HG02763 (cell line): ENCODE results near the gene SRA1.

Experiments
- ATAC-seq: cut with Tn5 transposase; IDR thresholded peaks from one replicate; pipeline ENCODE4 v1.9.1; 2021; ENCODE audit warnings: mild to moderate bottlenecking, moderate library complexity; ENCODE audit not compliant: unreplicated experiment

The SRA1 gene

GRCh38 chr5:140551872-140552271 is 5.4 kb downstream of the SRA1 start:
- ATAC-seq: no peak

GRCh38 chr5:140550147-140551079 is 6.9 kb downstream of the SRA1 start:
- no peak for ATAC-seq

DNA sequence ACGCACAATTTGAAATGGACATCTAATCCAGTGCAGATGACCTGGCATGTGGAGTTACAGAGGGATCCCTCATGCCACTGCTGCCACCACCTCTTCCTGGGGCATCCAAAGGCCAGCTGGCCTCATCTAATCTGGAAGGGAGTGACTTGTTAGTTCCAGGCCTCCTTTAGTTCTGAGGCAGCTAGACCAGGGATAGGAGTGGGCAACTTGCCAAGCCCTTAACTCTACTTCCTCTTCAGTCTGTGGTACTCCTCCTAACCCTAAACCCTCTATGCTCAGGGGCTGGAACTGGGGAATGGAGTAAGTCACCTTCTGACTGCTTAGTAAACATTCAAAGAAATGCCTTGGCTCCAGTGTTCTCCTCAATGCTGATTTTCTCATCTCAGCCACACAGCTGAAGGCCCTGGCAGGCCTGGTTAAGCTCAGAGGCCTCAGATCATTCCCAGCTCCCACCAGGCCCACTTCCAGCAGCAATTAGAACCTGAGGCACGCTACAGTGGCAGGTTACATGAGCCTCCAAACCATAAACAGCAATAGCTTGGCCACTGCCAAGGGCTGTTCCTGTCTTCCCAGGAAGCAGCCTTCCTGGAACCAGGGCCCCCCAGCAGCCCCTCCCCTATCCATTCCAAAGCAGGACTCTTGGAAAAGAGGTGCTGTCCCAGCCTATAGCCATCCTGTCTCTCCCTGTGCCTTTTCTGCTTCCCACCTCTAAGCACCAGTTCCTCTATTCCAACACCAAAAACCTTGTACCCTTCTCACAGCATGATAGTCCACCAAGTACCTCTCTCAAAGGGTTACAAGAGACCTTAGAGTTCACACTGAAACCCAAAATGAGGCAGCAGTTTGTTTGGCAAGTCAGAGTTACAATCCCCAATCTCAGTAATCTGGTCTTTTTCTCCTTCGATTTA is 7.8 kb downstream of the SRA1 start:
- ATAC-seq: no peak

DNA sequence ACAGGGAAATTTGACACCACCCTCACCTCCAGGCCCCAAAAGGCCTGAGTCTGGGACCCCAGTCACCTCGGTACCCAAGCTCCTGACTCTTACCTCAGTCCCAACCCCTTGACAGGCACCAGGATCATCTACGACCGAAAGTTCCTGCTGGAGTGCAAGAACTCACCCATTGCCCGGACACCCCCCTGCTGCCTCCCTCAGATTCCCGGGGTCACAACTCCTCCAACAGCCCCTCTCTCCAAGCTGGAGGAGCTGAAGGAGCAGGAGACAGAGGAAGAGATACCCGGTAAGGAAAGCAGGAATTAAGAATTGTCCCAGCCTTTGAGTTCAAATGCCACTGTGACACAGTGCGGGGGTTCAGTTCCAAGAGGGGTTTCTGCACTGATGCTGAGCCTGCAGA is 8.5 kb downstream of the SRA1 start:
- no peak for ATAC-seq

GRCh38 chr5:140548300-140548688 is 9.0 kb downstream of the SRA1 start:
- ATAC-seq: no peak

GRCh38 chr5:140547508-140548299 is 9.6 kb downstream of the SRA1 start, which contains the start of gene EIF4EBP3:
Gene EIF4EBP3 (plus strand): TSS chr5:140547662. CDS start chr5:140547738, 76 bp downstream.
- peak; percentile 98 for ATAC-seq

- no peak for ATAC-seq
Measured at GRCh38 chr5:140546851-140547507, 10.3 kb downstream of the SRA1 start.

GRCh38 chr5:140545606-140546005 is 11.7 kb downstream of the SRA1 start:
- ATAC-seq: no peak

- no peak for ATAC-seq
Measured at GRCh38 chr5:140544986-140545385, 12.3 kb downstream of the SRA1 start.

- ATAC-seq: no peak
Measured at GRCh38 chr5:140542972-140543371, 14.3 kb downstream of the SRA1 start.

DNA sequence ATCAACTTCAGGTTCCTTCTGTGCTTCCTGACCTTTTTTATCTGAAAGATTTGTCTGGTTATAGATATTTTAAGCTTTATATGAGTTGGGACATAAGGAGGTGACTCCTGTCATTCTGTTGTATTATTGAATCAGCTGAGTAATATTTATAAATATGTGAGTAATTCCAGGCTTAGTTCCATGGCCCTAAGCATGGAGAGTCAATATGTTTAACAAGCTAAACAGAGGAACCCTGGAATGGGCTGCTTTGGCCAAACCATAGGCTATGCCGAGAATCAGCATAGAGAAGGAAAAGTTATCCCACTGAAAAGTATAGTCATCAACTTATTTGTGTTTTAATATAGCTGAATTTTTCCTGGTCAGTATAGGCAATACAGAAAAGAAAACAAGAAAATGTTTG is 17.0 kb downstream of the SRA1 start:
- ATAC-seq: no peak

- ATAC-seq: no peak
Measured at GRCh38 chr5:140524003-140524402, 33.3 kb downstream of the SRA1 start.

GRCh38 chr5:140513124-140513523 is 44.1 kb downstream of the SRA1 start:
- ATAC-seq: no peak

GRCh38 chr5:140509898-140510297 is 47.4 kb downstream of the SRA1 start:
- no peak for ATAC-seq

GRCh38 chr5:140502834-140503233 is 54.4 kb downstream of the SRA1 start:
- no peak for ATAC-seq
